GM19452 (cell line): ENCODE measurements around the gene LRRC43.
"Not testable (repeated sequence)": the region's sequence is repeated elsewhere in the genome, so short reads cannot be mapped to it uniquely, and the experiment has no call there.

ENCODE experiments used
- ATAC-seq: cut with Tn5 transposase; IDR thresholded peaks from one replicate; pipeline ENCODE4 v1.9.1; 2021; ENCODE audit not compliant: unreplicated experiment

LRRC43 gene

GRCh38 chr12:122192441-122192840 lies 9.5 kb downstream of the LRRC43 start:
- ATAC-seq = no peak

- no peak for ATAC-seq
Observed at GRCh38 chr12:122194804-122195203, 11.9 kb downstream of the LRRC43 start.

- no peak for ATAC-seq
Observed at GRCh38 chr12:122195405-122195804, 12.5 kb downstream of the LRRC43 start.

DNA sequence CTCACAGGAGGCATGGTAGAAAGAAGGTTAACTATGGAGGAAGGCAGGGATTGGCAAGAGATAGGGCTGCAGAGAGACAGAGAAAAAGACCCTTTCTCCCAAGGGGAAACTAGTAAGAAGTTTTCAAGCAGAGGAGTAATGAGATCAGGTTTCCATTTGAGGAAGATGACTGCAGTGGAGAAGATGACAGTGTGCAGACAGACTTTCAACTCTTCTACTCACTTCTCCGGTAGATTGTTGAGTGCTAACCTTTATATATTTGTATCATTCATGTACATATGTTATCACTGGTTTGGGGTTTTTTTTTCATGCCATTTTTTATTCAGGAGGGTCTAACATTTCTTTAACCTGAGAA lies 14.7 kb downstream of the LRRC43 start:
- ATAC-seq = no peak

DNA sequence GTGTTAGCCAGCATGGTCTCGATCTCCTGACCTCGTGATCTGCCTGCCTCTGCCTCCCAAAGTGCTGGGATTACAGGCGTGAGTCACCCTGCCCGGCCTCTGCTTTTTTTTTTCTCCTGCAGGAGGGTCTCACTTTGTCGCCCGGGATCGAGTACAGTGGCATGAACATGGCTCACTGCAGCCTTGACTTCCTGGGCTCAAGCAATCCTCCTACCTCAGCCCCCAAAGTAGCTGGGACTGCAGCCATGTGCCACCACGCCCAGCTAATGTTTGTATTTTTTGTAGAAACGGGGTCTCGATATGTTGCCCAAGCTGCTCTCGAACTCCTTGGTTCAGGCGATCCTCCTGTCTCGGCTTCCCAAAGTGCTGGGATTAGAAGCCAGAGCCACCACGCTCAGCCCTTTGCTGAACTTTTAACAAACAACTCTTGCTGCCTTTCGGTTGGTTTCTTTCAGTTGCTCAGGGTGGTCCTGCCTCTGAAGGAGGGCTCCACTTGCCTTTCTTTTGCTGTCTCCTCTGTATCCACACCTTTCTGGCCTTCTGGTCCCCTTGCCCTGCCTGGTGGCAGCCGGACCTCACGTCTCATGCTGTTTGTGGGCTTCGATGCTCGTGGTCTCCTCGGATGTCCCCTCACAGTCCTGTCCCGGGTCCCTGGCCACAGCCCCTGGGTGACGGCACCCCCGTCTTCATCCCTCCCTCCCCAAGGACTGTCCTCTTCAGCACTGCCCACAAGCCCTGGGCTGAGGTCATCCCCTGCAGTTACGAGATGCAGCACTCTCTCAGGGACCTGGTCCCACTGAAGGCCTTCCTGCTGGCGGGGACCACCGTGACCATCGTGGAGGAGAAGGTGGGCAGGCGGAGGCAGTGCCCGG lies 16.8 kb downstream of the LRRC43 start:
- ATAC-seq = no peak

DNA sequence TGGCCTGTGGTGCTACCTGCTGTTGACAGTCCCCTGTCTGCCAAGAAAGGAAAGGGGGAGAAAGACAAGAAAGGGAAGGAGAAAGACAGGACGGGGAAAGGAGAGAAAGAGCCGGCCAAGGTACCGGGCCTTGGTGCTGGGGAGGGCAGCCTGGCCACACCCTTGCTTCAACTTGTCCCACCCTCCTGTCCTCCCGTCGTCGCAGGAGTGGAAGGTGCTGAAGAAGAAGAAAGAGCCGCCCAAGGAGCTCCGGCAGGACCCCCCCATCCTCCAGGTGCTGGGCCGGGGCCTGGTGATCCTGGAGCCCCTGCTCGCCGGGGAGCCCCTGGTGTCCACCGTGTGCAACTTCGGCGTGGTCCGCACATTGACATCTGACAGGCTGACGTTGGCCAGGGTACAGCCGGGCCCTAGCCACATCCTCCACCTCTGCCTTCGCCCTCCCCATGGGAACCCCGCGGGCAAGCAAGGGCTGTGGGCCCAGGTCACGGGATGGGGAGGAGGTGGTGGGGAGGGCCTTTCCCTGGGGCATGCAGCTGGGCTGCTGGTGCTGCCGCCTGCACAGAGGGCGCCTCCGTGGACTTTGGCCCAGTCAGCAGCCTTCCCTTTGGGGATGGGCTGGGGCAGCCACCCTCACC lies 17.7 kb downstream of the LRRC43 start:
- no peak for ATAC-seq

- ATAC-seq = no peak
Observed at GRCh38 chr12:122201381-122201780, 18.5 kb downstream of the LRRC43 start.

DNA sequence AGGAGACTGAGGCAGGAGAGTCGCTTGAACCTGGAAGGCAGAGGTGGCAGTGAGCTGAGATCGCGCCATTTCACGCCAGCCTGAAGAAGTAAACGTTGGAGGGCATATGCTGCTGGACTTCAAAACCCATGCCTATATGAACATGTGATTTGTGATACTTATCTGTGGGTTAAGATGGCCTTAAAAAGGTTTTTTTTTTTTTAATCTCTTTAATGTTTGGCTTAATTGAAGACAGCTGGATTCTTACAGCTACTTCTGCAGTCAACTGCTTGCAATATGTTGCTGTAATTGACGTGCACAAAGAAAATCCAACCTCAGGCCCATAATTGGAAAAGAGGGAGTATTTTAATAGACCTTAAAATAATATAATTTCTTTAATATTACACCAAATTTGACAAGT lies 19.1 kb downstream of the LRRC43 start:
- no peak for ATAC-seq

DNA sequence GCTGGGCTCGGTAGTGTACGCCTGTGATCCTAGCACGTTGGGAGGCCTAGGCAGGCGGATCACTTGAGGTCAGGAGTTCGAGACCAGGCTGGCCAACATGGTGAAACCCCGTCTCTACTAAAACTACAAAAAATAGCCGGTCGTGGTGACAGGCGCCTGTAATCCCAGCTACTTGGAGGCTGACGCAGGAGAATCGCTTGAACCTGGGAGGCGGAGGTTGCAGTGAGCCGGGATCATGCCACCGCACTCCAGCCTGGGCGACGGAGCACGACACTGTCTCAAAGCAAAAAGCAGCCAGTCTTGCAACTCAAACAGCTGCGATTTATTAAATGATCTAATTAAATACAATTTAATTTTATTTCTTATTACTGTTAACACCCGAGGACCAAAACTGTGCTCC lies 19.9 kb downstream of the LRRC43 start:
- ATAC-seq = not testable (repeated sequence)

DNA sequence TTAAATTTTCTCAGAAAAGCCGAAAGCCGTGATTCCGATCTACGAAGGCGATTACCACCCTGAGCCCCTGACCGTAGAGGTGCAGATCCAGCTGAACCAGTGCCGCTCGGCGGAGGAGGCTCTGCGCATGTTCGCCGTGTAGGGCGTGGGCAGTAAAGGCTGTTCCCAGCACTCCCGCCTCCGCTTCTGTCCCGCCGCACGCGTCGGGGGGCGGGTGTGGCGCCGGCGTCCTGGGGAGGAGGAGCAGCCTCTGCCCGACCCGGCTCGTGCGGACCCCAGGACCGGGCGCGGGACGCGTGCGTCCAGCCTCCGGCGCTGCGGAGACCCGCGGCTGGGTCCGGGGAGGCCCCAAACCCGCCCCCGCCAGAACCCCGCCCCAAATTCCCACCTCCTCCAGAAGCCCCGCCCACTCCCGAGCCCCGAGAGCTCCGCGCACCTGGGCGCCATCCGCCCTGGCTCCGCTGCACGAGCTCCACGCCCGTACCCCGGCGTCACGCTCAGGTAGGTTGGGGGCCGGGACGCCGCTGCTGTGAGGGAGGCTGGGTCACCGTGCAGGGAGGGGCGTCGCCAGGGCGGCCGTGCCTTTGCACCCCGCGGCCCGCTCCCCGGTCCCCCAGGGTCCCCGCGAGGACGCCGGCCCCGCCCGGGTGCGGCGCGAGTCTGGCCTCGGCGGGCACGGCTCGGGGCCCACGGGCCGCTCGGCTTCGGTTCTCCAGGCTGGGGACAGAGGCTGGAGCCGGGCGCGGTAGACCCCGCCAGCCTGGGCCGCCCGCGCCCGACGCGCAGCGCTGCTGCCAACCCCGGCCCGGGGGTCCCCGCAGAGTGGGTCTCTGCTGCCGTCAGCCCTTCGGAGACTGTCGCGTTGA lies 20.6 kb downstream of the LRRC43 start, which contains the start of gene B3GNT4:
Gene B3GNT4 (plus strand): TSS at position 409 of the 866 bp plus-strand sequence. CDS start 910 bp downstream, outside the sequence.
- ATAC-seq = no peak

DNA sequence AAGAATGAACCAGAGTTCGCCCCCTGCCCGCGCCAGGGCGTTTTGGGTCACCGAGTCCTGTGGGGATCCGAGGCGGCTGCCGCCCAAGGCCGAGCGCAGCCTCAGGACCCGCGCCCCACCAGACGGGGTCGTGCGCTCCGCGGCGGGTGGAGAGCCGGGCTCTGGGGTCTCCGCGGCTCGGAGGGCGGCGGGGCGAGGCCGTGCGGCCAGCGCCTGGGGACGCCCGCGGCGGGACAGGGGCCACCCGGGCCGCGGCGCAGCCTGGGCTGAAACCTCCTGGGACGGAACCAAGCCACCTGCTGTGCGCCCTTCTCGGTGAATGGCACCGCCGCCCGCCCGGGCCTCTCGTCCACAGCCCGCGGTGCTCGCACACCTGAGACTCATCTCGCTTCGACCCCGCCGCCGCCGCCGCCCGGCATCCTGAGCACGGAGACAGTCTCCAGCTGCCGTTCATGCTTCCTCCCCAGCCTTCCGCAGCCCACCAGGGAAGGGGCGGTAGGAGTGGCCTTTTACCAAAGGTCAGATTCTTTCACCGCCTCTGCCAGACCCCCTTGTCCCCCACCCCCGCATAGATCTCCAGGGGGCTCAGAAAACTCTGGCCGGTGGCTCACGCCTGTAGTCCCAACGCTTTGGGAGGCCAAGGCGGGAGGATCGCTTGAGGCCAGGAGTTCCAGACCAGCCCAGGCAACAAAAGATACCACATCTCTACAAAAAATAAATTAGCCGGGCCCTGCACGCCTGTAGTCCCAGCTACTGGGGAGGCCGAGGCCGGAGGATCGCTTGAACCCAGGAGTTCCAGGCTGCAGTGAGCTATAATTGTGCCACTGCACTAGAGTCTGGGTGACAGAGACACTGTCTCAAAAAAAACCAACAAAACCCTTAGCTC lies 21.5 kb downstream of the LRRC43 start:
- no peak for ATAC-seq

DNA sequence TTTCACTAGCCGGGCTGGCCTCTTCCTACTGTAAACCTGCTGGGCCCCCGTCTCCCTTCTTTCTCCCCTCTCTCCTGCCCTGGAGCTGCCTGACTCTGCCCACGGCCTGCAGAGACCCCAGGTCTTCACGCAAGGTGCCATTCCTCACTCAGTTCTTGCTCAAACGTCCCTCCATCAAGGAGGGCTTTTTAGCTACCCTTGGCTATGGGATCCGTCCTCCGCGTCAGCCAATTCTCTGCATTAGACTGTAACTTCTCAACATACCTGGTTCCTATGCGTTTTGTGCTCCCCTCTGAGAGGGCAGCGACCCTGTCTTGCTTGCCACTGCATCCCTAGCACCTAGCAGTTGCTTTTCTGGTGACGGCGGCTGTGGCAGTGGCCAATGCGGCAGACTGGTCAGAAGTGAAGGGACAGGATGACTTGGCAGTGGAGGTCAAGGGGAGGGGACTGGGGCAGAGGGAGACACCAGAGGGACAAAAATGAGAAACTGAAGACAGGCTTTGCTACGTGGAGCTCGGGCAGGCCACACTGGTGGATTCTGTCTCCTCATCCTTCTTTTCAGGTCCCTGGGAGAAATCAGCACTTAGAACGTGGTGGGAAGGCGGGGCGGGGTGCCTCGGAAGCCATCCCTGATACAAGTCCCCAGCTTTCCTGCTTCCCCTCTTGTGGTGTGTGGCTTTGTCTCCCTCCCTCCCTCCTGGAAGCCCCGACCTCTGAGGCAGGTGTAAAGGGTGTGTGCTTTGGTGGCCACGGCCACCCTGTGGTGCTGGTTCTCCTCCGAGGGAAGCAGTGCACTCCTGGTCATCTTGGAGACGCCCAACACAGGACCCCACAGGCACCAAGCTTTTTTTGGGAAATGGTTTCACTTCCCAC lies 22.4 kb downstream of the LRRC43 start:
- ATAC-seq = no peak

DNA sequence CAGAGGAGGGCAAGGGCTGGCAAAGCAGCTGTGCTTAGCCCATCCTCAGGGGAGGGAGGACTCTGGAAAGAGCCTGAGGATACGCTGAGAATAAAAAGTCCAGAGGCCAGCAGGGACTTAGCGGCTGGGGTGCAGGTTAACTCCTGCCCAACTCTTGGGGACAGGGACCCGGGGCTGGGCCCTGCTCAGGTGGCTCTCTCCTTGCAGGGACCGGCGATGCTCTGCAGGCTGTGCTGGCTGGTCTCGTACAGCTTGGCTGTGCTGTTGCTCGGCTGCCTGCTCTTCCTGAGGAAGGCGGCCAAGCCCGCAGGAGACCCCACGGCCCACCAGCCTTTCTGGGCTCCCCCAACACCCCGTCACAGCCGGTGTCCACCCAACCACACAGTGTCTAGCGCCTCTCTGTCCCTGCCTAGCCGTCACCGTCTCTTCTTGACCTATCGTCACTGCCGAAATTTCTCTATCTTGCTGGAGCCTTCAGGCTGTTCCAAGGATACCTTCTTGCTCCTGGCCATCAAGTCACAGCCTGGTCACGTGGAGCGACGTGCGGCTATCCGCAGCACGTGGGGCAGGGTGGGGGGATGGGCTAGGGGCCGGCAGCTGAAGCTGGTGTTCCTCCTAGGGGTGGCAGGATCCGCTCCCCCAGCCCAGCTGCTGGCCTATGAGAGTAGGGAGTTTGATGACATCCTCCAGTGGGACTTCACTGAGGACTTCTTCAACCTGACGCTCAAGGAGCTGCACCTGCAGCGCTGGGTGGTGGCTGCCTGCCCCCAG lies 23.4 kb downstream of the LRRC43 start:
- ATAC-seq = no peak

- no peak for ATAC-seq
Observed at GRCh38 chr12:122206976-122207375, 24.1 kb downstream of the LRRC43 start.

GRCh38 chr12:122207391-122207790 lies 24.5 kb downstream of the LRRC43 start:
- no peak for ATAC-seq

GRCh38 chr12:122208073-122208820 lies 25.3 kb downstream of the LRRC43 start:
- no peak for ATAC-seq

GRCh38 chr12:122215771-122216170 lies 32.8 kb downstream of the LRRC43 start:
- no peak for ATAC-seq

- ATAC-seq = no peak
Observed at GRCh38 chr12:122216445-122216844, 33.5 kb downstream of the LRRC43 start.
